Kidney (tissue), 14 donors: ENCODE results near the gene AOC1. TPM values are rescaled to one million over a fixed set of nuclear protein-coding genes. Genes with fewer than 3 reads are reported as not detected.

Experiments used
- DNase-seq, 5 donors: peaks; one replicate each; pipeline ENCODE4 v3.0.0-alpha.2; 2013 to 2020
- FAIRE-seq: peaks from 2 replicates; lab custom pipeline; 2012; peaks lifted over from hg19 to GRCh38; lab: Jason Lieb, UNC
- H3K27ac ChIP-seq, 2 donors: one replicate each; pipeline ENCODE4 v1.7.0; 2013; ENCODE audit warnings: low read depth in 2 of 2, low read length in 2 of 2, inconsistent platforms in 1 of 2
- H3K27me3 ChIP-seq: one replicate; pipeline ENCODE4 v1.7.1; 2013; ENCODE audit warnings: low read length, inconsistent platforms; ENCODE audit not compliant: control insufficient read depth, insufficient read depth
- H3K36me3 ChIP-seq, 3 donors: one replicate each; pipeline versions ENCODE4 v1.7.0 to v1.7.1; 2013; ENCODE audit warnings: low read length in 3 of 3, control low read depth in 1 of 3, inconsistent platforms in 1 of 3; ENCODE audit not compliant: insufficient read depth in 3 of 3, control insufficient read depth in 2 of 3
- H3K4me1 ChIP-seq, 3 donors: one replicate each; pipeline versions ENCODE4 v1.7.0 to v1.7.1; 2013; ENCODE audit warnings: low read length in 3 of 3, inconsistent platforms in 1 of 3, low read depth in 1 of 3; ENCODE audit not compliant: control insufficient read depth in 2 of 3, insufficient read depth in 2 of 3
- H3K4me3 ChIP-seq, 3 donors: one replicate each; pipeline versions ENCODE4 v1.7.0 to v1.8.1; 2013; ENCODE audit warnings: low read length in 3 of 3, control low read depth in 1 of 3, inconsistent platforms in 1 of 3
- H3K9ac ChIP-seq, 3 donors: one replicate each; pipeline versions ENCODE4 v1.7.0 to v1.7.1; 2013; ENCODE audit warnings: low read length in 3 of 3, control low read depth in 1 of 3, inconsistent platforms in 1 of 3
- H3K9me3 ChIP-seq, 3 donors: one replicate each; pipeline versions ENCODE4 v1.7.0 to v1.7.1; 2013; ENCODE audit warnings: low read length in 3 of 3, control low read depth in 1 of 3, inconsistent platforms in 1 of 3; ENCODE audit not compliant: control insufficient read depth in 2 of 3, insufficient read depth in 1 of 3
- intact Hi-C: fragments of 100-400 bp; cut with DNase I; formaldehyde crosslinking; loops from one replicate; pipeline ENCODE4 v1.11.1; 2022
- polyA plus RNA-seq: library from polyadenylated mRNA; stranded (reverse); fragments of 350-450 nt; fragmentation: Illumina TruSeq; extraction: RNeasy Lipid Tissue Mini Kit (QIAGEN cat#74804); gene quantifications from one replicate; pipeline ENCODE4 v1.2.3, GENCODE V29; 2014; ENCODE audit warnings: low read depth, low replicate concordance; ENCODE audit not compliant: insufficient read depth
- total RNA-seq: library from RNA; stranded (reverse); fragmentation: NEBNext Ultra II Directional; extraction: Animal tissue kit (Norgen Biotek cat#: 25700); gene quantifications from one replicate; pipeline ENCODE4 v1.2.1, GENCODE V29; 2021
- TF ChIP-seq, protein P1 (sequence below): IDR thresholded peaks from 3 replicates; pipeline ENCODE4 v1.5.1; 2012; ENCODE audit warnings: mild to moderate bottlenecking, moderate library complexity, borderline replicate concordance; ENCODE audit not compliant: insufficient read depth; ENCODE audit errors: extremely low read depth
- donor health status: control.
- donor health status: control.
- donor health status: control.
- donor health status: control.
- donor health status: control.
- donor health status: DM: yes; HTN: yes; CAD: no.
- donor health status: Normal renal cell carcinoma (clear cell type).

Gene AOC1
- total and polyA plus RNA-seq, 2 donors from 2014 or later: 99.1 to 170 TPM

DNA sequence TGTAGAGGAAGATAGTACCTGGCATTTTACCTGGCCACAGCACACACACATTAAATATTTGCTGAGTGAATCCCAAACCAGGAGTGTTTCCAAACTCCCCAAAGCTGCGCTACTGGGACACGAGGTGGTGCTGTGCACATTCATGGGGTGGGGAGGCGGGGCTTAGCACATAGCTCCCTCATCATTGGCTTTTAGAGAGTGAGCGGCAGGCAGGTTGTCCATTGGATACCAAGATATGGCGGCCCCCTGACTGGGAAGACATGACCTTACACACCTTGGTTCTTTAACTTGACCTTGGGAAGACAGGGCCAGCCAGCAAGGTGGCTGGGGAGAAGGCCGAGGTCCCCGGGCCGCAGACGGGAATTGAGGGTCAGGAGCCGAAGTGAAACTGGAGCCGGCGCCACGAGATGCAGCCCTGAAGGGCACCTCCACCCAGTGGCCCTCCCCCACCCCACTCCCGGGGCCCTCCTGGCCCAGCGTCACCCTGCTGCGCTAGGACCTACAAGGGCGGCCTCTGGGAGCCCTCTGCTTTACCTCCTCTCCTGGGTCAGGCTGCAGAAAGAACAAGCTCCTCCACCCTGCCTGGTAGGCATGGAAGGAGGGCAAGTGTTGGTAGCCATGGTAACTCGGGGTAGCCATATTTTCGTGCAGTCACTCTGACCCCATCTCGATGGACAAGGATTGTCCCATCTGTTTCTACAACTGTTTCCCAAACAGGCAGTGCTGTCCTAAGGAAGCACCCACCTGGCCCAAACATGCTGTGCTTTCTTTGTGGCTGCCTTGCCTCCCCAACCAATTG, 27.7 kb upstream of the AOC1 start:
- TF ChIP-seq, protein P1, sequence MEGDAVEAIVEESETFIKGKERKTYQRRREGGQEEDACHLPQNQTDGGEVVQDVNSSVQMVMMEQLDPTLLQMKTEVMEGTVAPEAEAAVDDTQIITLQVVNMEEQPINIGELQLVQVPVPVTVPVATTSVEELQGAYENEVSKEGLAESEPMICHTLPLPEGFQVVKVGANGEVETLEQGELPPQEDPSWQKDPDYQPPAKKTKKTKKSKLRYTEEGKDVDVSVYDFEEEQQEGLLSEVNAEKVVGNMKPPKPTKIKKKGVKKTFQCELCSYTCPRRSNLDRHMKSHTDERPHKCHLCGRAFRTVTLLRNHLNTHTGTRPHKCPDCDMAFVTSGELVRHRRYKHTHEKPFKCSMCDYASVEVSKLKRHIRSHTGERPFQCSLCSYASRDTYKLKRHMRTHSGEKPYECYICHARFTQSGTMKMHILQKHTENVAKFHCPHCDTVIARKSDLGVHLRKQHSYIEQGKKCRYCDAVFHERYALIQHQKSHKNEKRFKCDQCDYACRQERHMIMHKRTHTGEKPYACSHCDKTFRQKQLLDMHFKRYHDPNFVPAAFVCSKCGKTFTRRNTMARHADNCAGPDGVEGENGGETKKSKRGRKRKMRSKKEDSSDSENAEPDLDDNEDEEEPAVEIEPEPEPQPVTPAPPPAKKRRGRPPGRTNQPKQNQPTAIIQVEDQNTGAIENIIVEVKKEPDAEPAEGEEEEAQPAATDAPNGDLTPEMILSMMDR: no peak
- Histone ChIP-seq H3K4me1 (peaks cover 0 to 25% (median 14%) of the 10 kb centered on the region in 3 donors), H3K4me3 (no peak overlapping the region), H3K9ac (no peak overlapping the region), H3K36me3 (no peaks in the 10 kb centered on the region), H3K27me3 (no peaks in the 10 kb centered on the region), H3K9me3 (peaks cover 0 to 5% (median 0%) of the 10 kb centered on the region in 3 donors), H3K27ac (no peak overlapping the region)
- DNase-seq: no peak
- intact Hi-C loops: no loop called here
- no peak for FAIRE-seq

DNA sequence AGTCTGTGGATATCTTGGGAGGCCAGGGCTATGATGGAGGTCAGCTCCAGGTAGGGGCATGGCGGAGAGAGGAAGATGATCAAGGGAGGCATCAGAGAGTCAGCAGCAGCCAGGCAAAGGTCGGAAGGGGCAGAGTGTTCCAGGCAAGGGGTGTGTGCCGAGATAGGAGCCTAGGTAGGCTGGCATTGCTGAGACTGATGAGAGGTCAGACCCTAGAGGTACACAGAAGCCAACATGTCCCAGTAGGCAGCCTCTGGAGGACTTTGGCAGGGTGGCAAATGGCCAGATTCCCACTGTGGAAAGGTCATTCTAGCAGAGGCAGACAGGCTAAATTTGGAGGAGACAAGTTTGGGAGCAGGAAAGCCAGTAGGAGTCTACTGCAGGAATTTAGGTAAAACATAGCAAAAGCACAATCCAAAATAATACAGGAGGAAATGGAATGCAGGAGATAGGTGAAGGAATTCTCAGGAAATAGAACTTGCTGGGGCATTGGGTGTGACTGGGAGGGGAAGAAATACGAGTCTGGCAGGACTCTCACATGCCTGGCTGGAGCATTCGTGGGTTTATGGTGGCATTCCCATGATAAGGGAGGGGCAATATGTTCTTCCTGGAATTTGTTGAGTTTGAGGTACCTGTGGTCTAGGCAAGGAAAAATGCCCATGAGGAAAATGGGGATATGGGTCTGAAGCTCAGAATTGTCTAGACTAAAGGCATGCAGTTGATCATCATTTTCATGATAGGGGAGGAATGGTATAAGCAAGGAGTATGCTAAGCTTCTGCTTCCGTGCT, 26.1 kb upstream of the AOC1 start:
- H3K27me3 ChIP-seq: no peaks in the 10 kb centered on the region
- no peaks in the 10 kb centered on the region for H3K36me3 ChIP-seq
- H3K9me3 ChIP-seq: peaks cover 0 to 5% (median 0%) of the 10 kb centered on the region in 3 donors
- DNase-seq (no peak), FAIRE-seq (no peak)
- peaks cover 0 to 19% (median 6%) of the 10 kb centered on the region in 3 donors for H3K4me1 ChIP-seq
- H3K4me3 ChIP-seq: no peak overlapping the region
- TF ChIP-seq, protein P1: no peak
- intact Hi-C loops: no loop called here
- peak overlapping the region; percentile 37 to 61 for H3K27ac ChIP-seq
- no peak overlapping the region for H3K9ac ChIP-seq

DNA sequence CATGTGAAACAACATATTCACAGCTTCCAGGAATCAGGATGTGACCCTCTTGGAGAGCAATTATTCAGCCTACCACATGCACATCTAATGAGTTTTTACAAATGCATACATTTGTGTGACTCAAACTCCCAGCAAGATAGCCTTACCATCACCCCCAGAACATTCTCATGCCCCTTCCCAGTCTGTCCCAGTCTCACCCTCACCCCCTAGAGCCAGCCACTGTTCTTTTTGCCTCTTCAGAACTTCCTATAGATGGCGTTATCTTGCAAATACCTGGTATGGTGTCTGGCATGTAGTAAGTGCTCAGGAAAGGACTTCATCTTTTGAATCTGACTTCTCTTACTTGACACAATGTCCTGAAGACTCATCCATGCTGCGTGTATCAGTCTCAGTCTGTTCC, 23.9 kb upstream of the AOC1 start:
- Histone ChIP-seq H3K4me3 (no peak overlapping the region), H3K27me3 (no peaks in the 10 kb centered on the region), H3K4me1 (peaks cover 0 to 13% (median 5%) of the 10 kb centered on the region in 3 donors), H3K27ac (no peak overlapping the region), H3K9me3 (no peaks in the 10 kb centered on the region), H3K36me3 (no peaks in the 10 kb centered on the region), H3K9ac (no peak overlapping the region)
- DNase-seq (no peak), FAIRE-seq (no peak)
- TF ChIP-seq, protein P1: no peak
- intact Hi-C loops: no loop called here
